Activated CD4-positive, alpha-beta T cell treated with anti-CD3 and anti-CD28 coated beads, Interleukin-2, amount 10 ng/mL, durations not matched to agents 24 days and 14 days (primary cell): Measurements from ENCODE around the gene ALK. TPM values are rescaled to one million over a fixed set of nuclear protein-coding genes. Genes with fewer than 3 reads are reported as not detected.

Source experiments
- total RNA-seq: library from RNA; stranded (reverse); gene quantifications from 2 replicates; pipeline ENCODE4 v1.2.3, GENCODE V29; 2022

The ALK gene
- total RNA-seq, 1 donor from 2014 or later, result not detected

Other genes starting within 250 kb of the ALK start
- 16.8 and 19.6 TPM in 2 replicates for gene YPEL5, start 225.4 kb upstream of the ALK start, total RNA-seq